SJSA1 (cell line): ENCODE measurements around the gene COBL. TPM values are rescaled to one million over a fixed set of nuclear protein-coding genes. Genes with fewer than 3 reads are reported as not detected.

ENCODE experiments used
- DNase-seq, 2 experiments: peaks; one replicate each; pipeline ENCODE4 v3.0.0-alpha.2; 2015 to 2020; ENCODE audit warnings: low spot score in 2 of 2, low read depth in 1 of 2
- H3K27ac ChIP-seq: fragments of 250-450 bp; sonication (Bioruptor Pico); 2 replicates; pipeline ENCODE4 v1.5.1; 2020; ENCODE audit warnings: mild to moderate bottlenecking, moderate library complexity
- H3K27me3 ChIP-seq: fragments of 250-450 bp; sonication (Bioruptor Pico); replicated peaks from 2 replicates; pipeline ENCODE4 v1.5.1; 2020; ENCODE audit warnings: mild to moderate bottlenecking, moderate library complexity
- H3K36me3 ChIP-seq: fragments of 250-450 bp; sonication (Bioruptor Pico); 2 replicates; pipeline ENCODE4 v1.5.1; 2020; ENCODE audit warnings: mild to moderate bottlenecking
- H3K4me1 ChIP-seq: fragments of 250-450 bp; sonication (Bioruptor Pico); replicated peaks from 2 replicates; pipeline ENCODE4 v1.6.1; 2021; ENCODE audit warnings: mild to moderate bottlenecking
- H3K4me3 ChIP-seq: fragments of 250-450 bp; sonication (Bioruptor Pico); 2 replicates; pipeline ENCODE4 v1.5.1; 2020; ENCODE audit warnings: mild to moderate bottlenecking
- H3K9me3 ChIP-seq: fragments of 250-450 bp; sonication (Bioruptor Pico); replicated peaks from 2 replicates; pipeline ENCODE4 v1.5.1; 2020; ENCODE audit warnings: mild to moderate bottlenecking
- total RNA-seq: library from RNA; depleted of rRNA; stranded (reverse); fragments of >200 nt; shearing (Covaris generic); gene quantifications from 2 replicates; pipeline ENCODE4 v1.2.3, GENCODE V29; 2014

COBL gene
- total RNA-seq, 1 experiment from 2014 or later, result not detected

DNA sequence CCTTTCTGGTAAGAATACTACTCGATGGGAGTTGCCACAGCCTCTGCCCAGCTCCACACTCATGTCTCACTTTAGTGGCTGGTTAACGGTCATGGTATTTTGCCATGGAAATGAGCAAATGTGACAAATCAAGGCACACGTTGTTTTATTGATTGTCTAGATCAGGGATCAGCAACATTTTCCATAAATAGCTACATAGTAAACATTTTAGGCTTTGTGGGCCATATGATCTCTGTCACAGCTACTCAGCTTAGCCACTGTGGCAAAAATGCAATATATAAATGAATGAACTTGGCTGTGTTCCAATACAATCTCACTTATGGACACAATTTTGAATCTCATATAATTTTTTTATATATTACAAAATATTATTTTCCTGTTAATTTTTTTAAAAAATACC lies 76.9 kb downstream of the COBL start:
- H3K4me1 ChIP-seq, result no peaks in the 10 kb centered on the region
- no peaks in the 10 kb centered on the region for H3K27me3 ChIP-seq
- no peaks in the 10 kb centered on the region for H3K9me3 ChIP-seq
- DNase-seq, result no peak
- H3K36me3 ChIP-seq, result no peaks in the 10 kb centered on the region
- no peak overlapping the region for H3K4me3 ChIP-seq
- H3K27ac ChIP-seq, result no peak overlapping the region

DNA sequence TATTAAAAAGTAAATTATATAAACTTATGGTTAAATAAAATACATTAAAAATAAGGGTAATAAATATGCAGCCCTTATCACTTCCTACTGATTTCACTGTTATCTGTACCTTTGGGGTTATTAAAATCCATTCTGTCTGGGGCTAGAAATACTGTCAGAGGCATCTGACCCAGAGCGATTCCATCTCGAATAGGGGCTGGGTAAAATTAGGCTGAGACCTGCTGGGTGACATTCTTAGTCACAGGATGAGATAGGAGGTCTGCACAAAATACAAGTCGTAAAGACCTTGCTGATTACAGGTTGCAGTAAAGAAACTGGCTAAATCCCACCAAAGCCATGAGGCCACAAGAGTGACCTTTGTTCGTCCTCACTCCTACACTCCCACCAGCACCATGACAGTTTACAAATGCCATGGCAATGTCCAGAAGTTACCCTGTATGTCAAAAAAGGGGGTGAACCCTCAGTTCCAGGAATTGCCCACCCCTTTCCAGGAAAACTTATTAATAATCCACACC lies 77.6 kb downstream of the COBL start:
- Histone ChIP-seq H3K36me3 (no peaks in the 10 kb centered on the region), H3K27me3 (no peaks in the 10 kb centered on the region), H3K4me1 (no peaks in the 10 kb centered on the region), H3K9me3 (no peaks in the 10 kb centered on the region), H3K27ac (no peak overlapping the region), H3K4me3 (no peak overlapping the region)
- no peak for DNase-seq

DNA sequence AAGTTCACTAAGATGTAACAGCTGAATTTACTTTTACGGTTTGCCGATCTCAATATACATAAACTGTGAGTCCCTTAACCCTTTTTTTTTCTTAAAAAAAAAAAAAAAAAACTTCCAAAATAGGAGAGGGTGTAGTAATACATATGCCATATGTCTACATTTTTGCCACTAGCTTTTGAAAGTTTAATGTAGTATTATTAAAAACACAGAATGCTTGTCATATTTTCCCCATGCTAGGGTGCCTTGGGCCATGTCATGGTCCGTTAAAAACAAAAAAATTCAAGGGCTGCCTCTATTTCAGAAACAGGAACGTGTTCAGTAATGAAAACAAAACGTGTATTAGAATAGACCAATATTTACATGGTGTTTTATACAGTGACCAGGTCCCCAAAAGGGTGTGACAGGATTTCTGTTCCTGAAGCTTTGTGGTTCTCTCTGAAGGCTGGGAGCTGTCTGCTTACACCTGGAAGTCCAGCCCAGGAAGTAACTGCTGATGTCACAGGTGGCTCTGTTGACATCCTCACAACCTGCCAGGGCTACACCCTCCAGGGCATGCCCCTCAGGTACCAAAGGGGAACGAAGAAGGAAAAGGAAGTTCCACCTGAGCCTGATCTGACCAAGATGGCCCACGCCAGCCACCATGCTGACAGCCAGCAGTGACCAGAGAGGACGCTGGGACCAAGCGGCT lies 79.0 kb downstream of the COBL start:
- Histone ChIP-seq H3K4me3 (no peak overlapping the region), H3K27me3 (no peaks in the 10 kb centered on the region), H3K4me1 (no peaks in the 10 kb centered on the region), H3K36me3 (no peaks in the 10 kb centered on the region), H3K9me3 (no peaks in the 10 kb centered on the region), H3K27ac (no peak overlapping the region)
- no peak for DNase-seq

DNA sequence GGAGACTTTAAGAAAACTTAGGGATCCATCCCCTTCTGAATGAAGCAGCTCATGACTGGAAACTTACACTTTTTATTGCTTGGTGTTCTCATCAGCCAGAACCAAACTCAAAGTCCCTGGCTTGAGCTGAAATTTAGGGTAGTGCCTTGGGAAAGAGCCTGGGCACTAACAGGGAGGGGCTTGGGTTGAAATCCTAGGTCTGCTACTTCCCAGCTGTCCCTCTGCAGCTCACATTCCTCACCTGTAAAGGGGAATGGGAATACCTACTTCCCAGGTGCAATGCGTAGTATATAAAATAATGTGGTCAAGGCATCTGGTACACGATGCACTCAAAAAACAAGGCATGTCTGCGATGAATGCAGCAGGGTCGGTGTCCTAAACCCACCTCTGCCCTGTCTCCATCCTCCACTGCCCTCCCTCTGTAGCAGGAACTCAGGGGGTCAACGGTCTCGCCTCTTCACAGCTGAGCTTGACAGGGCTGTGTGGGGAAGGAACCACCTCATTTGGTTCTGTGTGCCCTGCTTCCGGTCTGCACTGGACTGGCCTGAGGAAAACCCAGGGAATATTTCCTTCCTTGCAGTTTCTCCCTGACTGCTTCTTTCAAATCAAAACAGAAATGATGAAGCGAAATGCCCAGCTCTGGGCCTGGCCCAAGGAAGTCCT lies 80.0 kb downstream of the COBL start:
- no peak for DNase-seq
- Histone ChIP-seq H3K9me3 (no peaks in the 10 kb centered on the region), H3K4me1 (no peaks in the 10 kb centered on the region), H3K4me3 (no peak overlapping the region), H3K27ac (no peak overlapping the region), H3K36me3 (no peaks in the 10 kb centered on the region), H3K27me3 (no peaks in the 10 kb centered on the region)

DNA sequence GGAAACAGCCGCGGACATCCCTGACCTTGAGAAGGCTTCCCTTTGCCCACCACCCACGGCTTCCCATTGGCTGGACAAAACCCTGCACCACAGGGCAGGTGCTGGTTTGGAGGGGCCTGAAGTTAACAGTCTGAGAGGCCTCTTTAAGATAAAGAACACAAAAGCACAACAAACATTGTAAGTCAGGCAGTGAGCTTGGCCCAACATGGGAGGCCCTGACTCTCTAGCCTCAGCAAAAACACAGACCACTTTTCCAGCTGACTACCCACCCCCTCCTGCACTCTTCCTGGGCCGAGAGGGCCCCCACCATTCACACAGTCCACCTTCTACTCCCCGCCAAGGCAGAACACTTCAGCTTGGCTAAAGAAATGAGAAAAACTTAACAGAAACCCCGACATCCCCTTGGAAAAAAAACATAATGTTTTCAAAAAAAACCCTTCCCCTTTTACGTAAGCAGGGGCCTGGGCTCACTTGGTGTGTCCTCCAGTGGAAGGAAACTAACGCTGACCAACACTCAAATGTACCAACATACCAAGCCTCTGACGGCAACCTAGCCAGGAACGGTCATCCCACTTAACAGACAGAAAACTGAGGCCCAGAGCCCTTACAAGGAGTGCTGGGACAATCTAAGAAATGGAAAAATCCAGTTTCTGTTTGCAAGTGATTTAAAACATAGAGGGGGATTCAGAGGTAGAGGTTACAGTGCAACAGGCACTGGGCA lies 80.9 kb downstream of the COBL start:
- H3K4me3 ChIP-seq, result no peak overlapping the region
- DNase-seq, result no peak
- H3K4me1 ChIP-seq, result no peaks in the 10 kb centered on the region
- H3K9me3 ChIP-seq, result no peaks in the 10 kb centered on the region
- no peaks in the 10 kb centered on the region for H3K27me3 ChIP-seq
- no peak overlapping the region for H3K27ac ChIP-seq
- H3K36me3 ChIP-seq, result no peaks in the 10 kb centered on the region

DNA sequence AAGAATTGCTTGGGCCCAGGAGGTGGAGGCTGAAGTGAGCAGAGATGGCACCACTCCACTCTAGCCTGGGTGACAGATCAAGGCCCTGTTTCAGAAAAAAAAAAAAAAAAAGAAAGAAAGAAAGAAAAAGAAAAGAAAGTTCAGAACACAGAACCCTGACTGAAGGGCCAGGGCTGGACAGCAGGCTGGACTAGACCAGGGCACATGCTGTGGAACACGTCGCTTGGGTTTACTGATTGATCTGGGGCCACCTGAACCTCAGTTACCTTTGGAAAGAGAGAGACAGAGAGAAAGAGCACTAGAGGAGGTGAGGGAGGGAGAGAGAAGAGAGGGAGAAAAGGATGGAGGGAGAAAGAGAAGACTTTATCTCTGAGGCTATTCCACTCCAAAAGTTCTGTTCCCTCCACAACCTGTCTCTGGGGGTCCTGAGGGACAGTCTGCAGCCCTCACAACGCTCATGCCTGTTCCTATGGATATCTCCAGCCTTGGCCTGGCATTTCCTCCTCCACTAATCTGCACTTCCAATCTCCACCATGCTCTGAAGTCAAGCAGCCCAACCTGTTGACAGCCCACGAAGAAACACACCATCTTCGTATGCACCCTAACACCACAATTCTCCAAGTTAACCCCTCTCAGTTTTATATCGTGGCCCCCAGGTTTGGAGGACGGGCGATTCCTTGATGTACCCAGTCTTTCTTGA lies 81.8 kb downstream of the COBL start:
- H3K4me3 ChIP-seq, result no peak overlapping the region
- no peaks in the 10 kb centered on the region for H3K36me3 ChIP-seq
- H3K4me1 ChIP-seq, result no peaks in the 10 kb centered on the region
- H3K27ac ChIP-seq, result no peak overlapping the region
- no peaks in the 10 kb centered on the region for H3K9me3 ChIP-seq
- no peak for DNase-seq
- no peaks in the 10 kb centered on the region for H3K27me3 ChIP-seq

DNA sequence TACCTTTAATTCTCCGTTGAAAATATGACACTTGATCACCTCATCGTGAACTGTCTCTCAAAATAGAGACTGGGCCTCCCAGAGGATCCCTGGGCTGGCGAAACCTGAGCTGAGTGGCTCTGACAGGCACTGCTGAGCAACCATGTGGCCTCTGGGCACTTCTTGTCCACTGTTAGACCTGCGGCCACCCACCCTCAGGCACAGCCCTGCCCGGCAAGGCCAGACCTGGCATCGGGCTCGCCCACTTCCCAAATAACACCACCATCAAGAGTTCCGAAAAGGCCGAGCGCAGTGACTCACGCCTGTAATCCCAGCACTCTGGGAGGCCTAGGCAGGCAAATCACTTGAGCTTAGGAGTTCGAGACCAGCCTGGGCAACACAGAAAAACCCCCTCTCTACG lies 82.5 kb downstream of the COBL start:
- no peaks in the 10 kb centered on the region for H3K27me3 ChIP-seq
- H3K9me3 ChIP-seq, result no peaks in the 10 kb centered on the region
- H3K36me3 ChIP-seq, result no peaks in the 10 kb centered on the region
- no peak overlapping the region for H3K27ac ChIP-seq
- no peaks in the 10 kb centered on the region for H3K4me1 ChIP-seq
- H3K4me3 ChIP-seq, result no peak overlapping the region
- no peak for DNase-seq

DNA sequence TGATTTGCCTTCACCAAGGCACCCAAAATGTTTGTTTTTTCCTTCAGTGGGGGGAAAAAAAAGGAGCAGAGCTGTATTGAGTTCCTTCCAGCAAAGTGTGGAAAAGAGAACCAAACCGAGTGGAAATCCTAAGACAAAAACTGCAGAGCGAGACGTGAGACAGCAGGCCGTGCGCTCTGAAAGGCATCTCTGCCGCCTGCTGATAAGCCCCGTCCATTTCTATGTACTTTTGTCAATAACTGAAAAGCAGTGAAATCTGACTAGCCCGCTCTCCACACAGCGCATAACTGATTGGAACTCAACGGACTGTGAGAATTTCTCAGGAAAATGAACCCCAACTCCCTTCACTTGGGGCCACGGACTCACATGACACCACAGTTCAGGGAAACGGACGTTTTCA lies 83.2 kb downstream of the COBL start:
- no peaks in the 10 kb centered on the region for H3K27me3 ChIP-seq

DNA sequence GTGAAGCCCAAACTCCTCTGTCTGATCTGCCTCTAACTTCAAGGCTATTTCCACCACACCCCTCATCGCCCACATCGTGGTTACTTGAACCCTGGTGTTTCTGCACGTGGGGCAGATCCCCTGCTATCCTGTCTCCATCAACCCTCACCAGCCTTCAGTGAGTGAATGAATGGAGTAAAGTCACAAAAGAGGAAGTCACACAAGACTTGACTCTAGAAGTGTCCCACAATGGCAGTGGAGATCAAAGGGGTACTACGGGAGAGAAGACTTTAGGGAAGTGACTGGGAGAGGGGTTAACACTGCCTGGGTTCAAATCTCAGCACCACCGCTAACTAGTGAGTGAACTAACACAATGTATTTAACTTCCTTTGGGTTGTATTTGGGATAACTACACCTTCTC lies 85.9 kb downstream of the COBL start:
- no peaks in the 10 kb centered on the region for H3K4me1 ChIP-seq
- H3K27ac ChIP-seq, result no peak overlapping the region
- no peaks in the 10 kb centered on the region for H3K36me3 ChIP-seq
- no peaks in the 10 kb centered on the region for H3K9me3 ChIP-seq
- DNase-seq, result no peak
- H3K27me3 ChIP-seq, result no peaks in the 10 kb centered on the region
- no peak overlapping the region for H3K4me3 ChIP-seq

More for the DNA sequence above, 83.2 kb downstream of the COBL start:
- H3K36me3 ChIP-seq, result no peaks in the 10 kb centered on the region
- H3K4me3 ChIP-seq, result no peak overlapping the region
- H3K9me3 ChIP-seq, result no peaks in the 10 kb centered on the region
- no peak overlapping the region for H3K27ac ChIP-seq
- no peaks in the 10 kb centered on the region for H3K4me1 ChIP-seq
- no peak for DNase-seq

DNA sequence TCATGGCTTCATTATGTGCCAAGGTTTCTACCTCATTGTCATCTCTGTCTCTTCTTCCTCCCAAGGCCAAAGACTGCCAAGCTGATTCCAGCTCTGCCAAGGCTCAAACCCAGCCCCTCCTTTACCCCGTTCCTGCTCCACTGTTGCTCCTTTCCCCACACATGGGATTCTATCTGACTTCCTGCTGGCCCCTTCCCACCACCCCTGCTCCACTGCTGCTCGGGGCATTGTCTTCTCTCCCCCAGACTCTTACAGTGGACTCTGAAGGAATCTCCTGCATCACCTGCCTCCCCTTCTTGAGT lies 86.3 kb downstream of the COBL start:
- Histone ChIP-seq H3K4me3 (no peak overlapping the region), H3K36me3 (no peaks in the 10 kb centered on the region), H3K27ac (no peak overlapping the region), H3K27me3 (no peaks in the 10 kb centered on the region), H3K9me3 (no peaks in the 10 kb centered on the region), H3K4me1 (no peaks in the 10 kb centered on the region)
- DNase-seq, result no peak

DNA sequence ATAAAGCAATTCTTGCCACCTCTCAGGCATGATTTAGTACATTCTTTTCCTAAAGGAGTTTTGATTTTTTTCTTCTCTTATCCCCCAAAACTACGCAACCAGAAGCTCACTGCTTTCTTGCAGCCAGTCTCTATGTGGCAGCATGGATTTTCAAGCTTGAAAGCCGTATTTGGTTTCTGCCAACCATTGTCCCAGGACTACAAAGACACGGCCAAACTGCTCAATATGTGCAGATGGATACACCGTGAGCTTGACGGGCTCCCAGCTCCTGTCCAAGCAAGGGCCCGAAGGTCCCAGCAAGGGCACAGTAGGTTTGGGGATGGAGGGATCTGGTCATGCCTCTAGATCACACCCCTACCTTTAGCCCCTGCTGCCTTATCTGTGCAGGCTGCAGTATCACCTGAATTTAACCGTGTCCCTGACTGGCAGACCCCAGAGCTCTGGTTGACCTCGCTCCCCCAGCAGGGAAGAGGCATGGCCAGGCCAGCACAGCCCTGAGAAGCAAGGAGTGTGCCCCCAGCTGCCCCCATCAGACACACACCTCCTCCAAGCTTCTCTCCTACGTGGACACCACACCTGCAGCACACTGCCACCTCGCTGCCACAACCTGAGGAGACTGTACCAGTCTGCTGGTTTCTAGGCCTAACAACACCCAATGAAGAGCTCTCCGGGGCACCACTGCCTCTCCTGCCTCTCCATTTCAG lies 86.8 kb downstream of the COBL start:
- Histone ChIP-seq H3K36me3 (no peaks in the 10 kb centered on the region), H3K4me1 (no peaks in the 10 kb centered on the region), H3K4me3 (no peak overlapping the region), H3K27ac (no peak overlapping the region), H3K27me3 (no peaks in the 10 kb centered on the region), H3K9me3 (no peaks in the 10 kb centered on the region)
- DNase-seq, result no peak

DNA sequence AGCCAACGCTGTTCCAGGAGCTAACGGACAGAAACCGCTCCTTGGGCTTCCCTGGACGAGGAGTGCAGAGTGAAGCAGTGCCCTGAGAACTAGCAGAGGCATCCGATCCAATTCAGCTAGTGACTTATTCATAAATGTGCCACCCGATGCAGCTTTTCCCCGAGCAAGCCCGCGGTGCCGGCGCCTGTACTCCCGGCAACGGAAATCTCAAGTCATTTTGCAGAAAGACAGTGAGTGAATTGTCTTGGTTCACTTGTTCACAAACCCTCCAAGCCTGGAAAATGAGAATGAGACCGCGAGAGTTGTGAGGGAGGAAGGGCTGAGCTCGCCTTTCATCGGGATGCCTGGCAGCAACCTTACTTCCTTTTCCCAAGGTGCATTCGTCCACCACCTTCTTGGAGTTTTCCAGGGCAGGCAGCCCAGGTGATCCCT lies 87.5 kb downstream of the COBL start:
- Histone ChIP-seq H3K4me1 (no peaks in the 10 kb centered on the region), H3K4me3 (no peak overlapping the region), H3K27me3 (no peaks in the 10 kb centered on the region), H3K9me3 (no peaks in the 10 kb centered on the region), H3K27ac (no peak overlapping the region), H3K36me3 (no peaks in the 10 kb centered on the region)
- DNase-seq, result no peak

DNA sequence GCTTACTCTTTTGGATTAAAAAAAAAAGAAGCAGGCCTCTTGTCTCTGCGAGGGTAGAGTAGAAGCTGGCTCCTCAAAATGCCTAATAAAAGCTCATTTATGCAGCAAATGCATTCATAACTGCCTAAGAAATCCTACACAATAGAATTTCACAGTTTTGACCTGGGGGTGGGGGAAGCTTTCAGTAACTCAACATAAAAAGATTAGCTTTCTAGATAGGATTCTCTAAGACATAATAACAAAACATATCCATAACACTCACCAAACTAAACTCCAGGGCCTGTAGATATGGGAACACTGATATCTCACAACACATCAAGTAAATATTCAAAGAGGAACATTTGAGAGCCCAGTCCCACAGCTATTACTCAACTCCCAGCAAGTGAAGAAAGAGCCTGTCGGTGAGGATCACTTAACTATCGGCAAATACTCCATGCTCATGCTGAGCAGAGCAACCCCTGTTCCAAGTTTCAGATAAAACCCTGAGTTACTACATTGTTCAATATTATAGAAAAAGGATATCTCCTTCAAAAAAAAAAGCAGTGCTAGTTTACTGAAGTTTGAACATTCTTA lies 88.1 kb downstream of the COBL start:
- Histone ChIP-seq H3K27ac (no peak overlapping the region), H3K9me3 (no peaks in the 10 kb centered on the region), H3K27me3 (no peaks in the 10 kb centered on the region), H3K4me1 (no peaks in the 10 kb centered on the region), H3K36me3 (no peaks in the 10 kb centered on the region), H3K4me3 (no peak overlapping the region)
- no peak for DNase-seq
